Nephron (organoid): Measurements from ENCODE around the gene ARFGAP1.

Source experiments
- H3K27ac Mint-ChIP-seq, 3 experiments: 2 replicates each; pipeline ENCODE4 v1.8.0; 2020; ENCODE audit warnings: mixed read lengths in 3 of 3, mild to moderate bottlenecking in 2 of 3, moderate library complexity in 1 of 3
- H3K27me3 Mint-ChIP-seq: 2 replicates; pipeline ENCODE4 v1.8.0; 2021; ENCODE audit warnings: low read depth, mild to moderate bottlenecking, moderate library complexity, mixed read lengths
- H3K36me3 Mint-ChIP-seq: 2 replicates; pipeline ENCODE4 v1.8.0; 2020; ENCODE audit warnings: low read depth, mixed read lengths
- H3K4me1 Mint-ChIP-seq: 2 replicates; pipeline ENCODE4 v1.8.0; 2020; ENCODE audit warnings: mixed read lengths
- H3K4me3 Mint-ChIP-seq, 3 experiments: 2 replicates each; pipeline ENCODE4 v1.8.0; 2020; ENCODE audit warnings: mild to moderate bottlenecking in 3 of 3, mixed read lengths in 3 of 3, moderate library complexity in 2 of 3
- H3K9me3 Mint-ChIP-seq: 2 replicates; pipeline ENCODE4 v1.8.0; 2020; ENCODE audit warnings: mixed read lengths
- CTCF ChIP-seq, 3 experiments: fragments of 200-600 bp; sonication (generic); IDR thresholded peaks; one replicate each; pipeline ENCODE4 v1.5.0; 2021; ENCODE audit warnings: antibody characterized with exemption in 3 of 3; ENCODE audit not compliant: unreplicated experiment in 3 of 3

ARFGAP1 gene

GRCh38 chr20:63242736-63243135, 29.9 kb upstream of the ARFGAP1 start:
- Mint-ChIP-seq H3K9me3 (no peaks in the 10 kb centered on the region), H3K4me1 (no peaks in the 10 kb centered on the region), H3K27ac (no peak overlapping the region), H3K36me3 (no peaks in the 10 kb centered on the region), H3K27me3 (peaks cover 3% of the 10 kb centered on the region), H3K4me3 (no peak overlapping the region)
- TF ChIP-seq CTCF (IDR thresholded peaks at IDR 0.05; ENCODE audit: unreplicated experiment in 3 of 3), result no peak

GRCh38 chr20:63243604-63244247, 28.9 kb upstream of the ARFGAP1 start:
- Mint-ChIP-seq H3K9me3 (no peaks in the 10 kb centered on the region), H3K27me3 (peaks cover 3% of the 10 kb centered on the region), H3K36me3 (no peaks in the 10 kb centered on the region), H3K4me3 (no peak overlapping the region), H3K27ac (no peak overlapping the region), H3K4me1 (peaks cover 4% of the 10 kb centered on the region)
- no peak for TF ChIP-seq CTCF (IDR thresholded peaks at IDR 0.05; ENCODE audit: unreplicated experiment in 3 of 3)

GRCh38 chr20:63244468-63244867, 28.1 kb upstream of the ARFGAP1 start:
- Mint-ChIP-seq H3K9me3 (no peaks in the 10 kb centered on the region), H3K27me3 (peaks cover 8% of the 10 kb centered on the region), H3K36me3 (no peaks in the 10 kb centered on the region), H3K27ac (no peak overlapping the region), H3K4me3 (no peak overlapping the region), H3K4me1 (peaks cover 11% of the 10 kb centered on the region)
- TF ChIP-seq CTCF (IDR thresholded peaks at IDR 0.05; ENCODE audit: unreplicated experiment in 3 of 3), result no peak

- H3K9me3 Mint-ChIP-seq, result no peaks in the 10 kb centered on the region
- no peak overlapping the region for H3K27ac Mint-ChIP-seq
- H3K4me1 Mint-ChIP-seq, result peaks cover 26% of the 10 kb centered on the region
- no peaks in the 10 kb centered on the region for H3K36me3 Mint-ChIP-seq
- H3K27me3 Mint-ChIP-seq, result peaks cover 15% of the 10 kb centered on the region
- H3K4me3 Mint-ChIP-seq, result no peak overlapping the region
- no peak for TF ChIP-seq CTCF (IDR thresholded peaks at IDR 0.05; ENCODE audit: unreplicated experiment in 3 of 3)
These were observed 25.9 kb upstream of the ARFGAP1 start for GRCh38 chr20:63246490-63247288.

GRCh38 chr20:63247671-63248228, 24.9 kb upstream of the ARFGAP1 start:
- no peaks in the 10 kb centered on the region for H3K36me3 Mint-ChIP-seq
- H3K4me1 Mint-ChIP-seq, result peaks cover 30% of the 10 kb centered on the region
- TF ChIP-seq CTCF (IDR thresholded peaks at IDR 0.05; ENCODE audit: unreplicated experiment in 3 of 3), result no peak

More at GRCh38 chr20:63247671-63248228, 24.9 kb upstream of the ARFGAP1 start:
- H3K27ac Mint-ChIP-seq, result no peak overlapping the region
- H3K4me3 Mint-ChIP-seq, result no peak overlapping the region
- no peaks in the 10 kb centered on the region for H3K9me3 Mint-ChIP-seq
- peaks cover 20% of the 10 kb centered on the region for H3K27me3 Mint-ChIP-seq
